ENCODE measurements around the gene ILF2.
"Not testable (repeated sequence)": the region's sequence is repeated elsewhere in the genome, so short reads cannot be mapped to it uniquely, and the experiment has no call there.

The ILF2 gene

DNA sequence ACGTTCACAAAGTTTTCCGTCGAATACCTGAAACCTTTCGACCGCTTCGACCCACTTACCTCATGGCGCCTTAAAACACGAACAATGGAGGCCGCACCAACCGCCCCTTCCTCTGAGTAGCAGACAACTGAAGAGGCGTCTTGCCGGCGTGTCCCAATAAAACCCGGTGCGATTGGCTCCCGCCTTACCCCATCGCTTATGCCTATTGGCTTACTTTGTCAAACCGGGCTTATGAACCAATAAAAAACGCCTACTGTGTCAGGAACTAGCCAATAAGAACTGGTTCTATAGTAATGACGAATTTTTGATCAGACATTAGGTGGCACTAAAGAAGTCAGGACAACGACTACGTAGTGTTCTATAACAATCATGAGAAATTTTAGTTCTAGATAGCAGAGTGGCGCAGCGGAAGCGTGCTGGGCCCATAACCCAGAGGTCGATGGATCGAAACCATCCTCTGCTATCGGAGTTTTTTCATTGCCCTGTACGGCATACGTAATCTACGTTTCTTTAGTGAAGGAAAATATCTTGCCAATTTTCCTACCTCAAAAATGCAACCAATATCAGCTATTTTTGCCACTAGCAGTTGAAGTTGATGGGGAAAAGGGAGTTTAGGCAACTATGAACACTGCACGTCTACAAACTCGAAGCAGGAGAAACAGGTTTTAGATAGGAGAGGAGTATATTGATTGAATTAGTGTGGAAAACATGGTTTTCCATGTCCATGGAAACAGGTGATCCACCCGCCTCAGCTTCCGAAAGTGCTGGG lies at the start of gene ILF2:
Gene ILF2, minus strand, starts transcription at position 135 of the 769 bp plus-strand sequence. Its CDS starts 71 bp downstream, at position 64.
- DNase-seq = peak; percentile 94 to 96

DNA sequence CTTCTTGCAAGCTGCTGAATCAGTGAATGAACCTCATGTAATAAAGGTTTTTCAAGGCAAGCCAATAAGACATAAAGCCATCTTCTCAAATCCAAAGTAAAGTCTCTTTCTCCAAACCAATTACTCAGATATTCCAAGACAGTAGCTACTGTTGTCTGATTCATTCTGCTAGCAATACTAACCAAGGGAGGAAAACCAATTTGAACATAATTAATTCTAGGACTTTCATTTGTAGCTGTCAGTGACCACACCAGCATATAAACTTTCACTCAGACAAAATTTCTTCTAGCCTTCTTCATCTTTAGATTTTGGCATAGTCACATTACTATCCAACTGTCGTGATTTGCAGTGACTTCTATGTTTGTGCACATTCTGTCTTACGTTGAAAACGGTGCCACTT lies 46.5 kb upstream of the ILF2 start:
- no peak for DNase-seq

- DNase-seq = not testable (repeated sequence)
Measured at GRCh38 chr1:153716211-153716610, 45.4 kb upstream of the ILF2 start.

GRCh38 chr1:153711026-153711425 lies 40.2 kb upstream of the ILF2 start:
- no peak for DNase-seq

- DNase-seq = no peak
Measured at GRCh38 chr1:153705484-153705883, 34.7 kb upstream of the ILF2 start.

DNA sequence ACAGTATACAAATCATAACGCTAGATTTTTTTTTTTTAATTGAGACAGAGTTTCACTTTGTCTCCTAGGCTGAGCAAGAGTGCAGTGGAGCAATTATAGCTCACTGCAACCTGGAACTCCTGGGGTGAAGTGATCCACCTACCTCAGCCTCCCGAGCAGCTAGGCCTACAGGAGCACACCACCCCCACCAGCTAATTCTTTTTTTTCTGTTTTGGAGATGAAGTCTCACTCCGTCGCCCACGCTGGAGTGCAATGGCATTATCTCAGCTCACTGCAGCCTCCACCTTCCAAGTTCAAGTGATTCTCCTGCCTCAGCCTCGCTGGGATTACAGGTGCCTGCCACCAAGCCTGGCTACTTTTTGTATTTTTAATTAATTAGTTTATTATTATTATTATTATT lies 29.0 kb upstream of the ILF2 start:
- DNase-seq = no peak

DNA sequence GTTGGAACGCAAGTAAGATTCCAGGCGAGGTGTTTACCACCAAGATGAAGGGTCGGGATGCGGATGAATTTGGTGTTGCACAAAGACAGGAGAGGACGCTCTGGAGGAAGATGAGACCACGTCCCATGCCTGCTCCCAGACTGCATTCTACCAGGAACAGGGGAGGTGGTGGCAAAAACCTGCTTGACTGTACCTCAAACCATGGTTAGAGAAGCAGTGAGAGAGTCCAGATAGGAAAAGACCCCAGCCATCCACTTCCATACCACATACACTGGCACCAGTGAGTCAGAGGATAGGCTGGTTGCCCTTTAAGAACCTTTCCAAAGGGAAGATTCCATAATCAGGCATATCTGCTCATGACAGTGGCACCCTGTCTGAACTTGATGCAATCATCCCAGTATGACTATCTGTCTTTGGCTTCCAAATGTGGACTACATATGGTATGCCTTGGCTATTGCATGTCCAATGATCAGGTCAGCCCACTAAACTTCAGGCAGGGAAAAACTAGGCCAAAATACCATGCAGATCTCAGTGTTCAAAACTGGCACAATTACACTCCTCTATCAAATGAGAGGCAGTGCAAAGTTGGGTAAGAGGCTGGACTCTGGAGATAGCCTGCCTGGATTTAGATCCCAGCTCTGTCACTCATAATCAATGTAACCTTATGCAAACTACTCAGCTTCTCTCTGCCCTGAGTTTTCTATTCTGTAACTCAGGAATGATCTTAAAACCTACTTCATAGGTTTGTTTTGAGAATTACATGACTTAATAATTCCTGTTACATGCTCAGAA lies 28.3 kb upstream of the ILF2 start:
- DNase-seq = no peak

- no peak for DNase-seq
Measured at GRCh38 chr1:153698020-153698922, 27.5 kb upstream of the ILF2 start.

DNA sequence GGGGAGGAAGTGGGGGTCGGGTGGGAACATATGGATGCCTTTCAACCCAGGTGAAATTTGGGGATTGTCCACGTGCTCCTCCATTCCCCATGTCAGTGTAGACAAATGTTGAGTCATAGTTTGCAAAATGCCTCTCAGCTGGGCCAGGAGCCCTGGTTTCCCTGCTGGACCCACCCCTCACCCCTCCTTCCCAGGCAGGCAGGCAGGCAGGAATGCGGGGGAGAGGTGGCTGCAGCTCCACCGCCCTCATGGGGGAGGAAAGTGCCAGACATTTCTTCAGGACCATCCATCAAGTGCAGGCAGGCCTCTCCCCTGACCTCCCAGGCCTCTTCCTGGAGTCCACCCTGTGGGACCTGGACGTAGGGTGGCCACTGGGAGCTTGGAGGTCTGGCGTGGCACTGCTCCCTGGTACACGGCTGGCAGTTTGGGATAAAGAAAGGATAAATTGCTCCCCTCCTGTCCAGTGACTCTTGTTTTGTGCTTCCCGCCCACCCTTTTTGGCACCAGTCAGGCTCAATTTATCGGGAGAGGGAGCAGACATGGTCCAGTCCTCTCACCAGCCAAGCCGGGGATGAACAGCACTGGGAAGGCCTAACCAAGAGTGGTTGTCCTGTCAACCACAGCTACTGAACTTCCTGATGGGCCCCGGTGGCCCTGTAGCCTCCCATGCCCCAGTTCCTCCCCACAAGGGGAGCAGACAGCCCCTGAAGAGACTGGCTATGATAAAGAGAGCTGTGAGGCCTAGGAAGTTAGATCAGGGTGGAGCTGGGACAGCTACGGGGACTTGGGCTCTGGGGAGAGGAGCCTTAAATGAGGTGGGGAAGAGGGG lies 26.6 kb upstream of the ILF2 start:
- no peak for DNase-seq

DNA sequence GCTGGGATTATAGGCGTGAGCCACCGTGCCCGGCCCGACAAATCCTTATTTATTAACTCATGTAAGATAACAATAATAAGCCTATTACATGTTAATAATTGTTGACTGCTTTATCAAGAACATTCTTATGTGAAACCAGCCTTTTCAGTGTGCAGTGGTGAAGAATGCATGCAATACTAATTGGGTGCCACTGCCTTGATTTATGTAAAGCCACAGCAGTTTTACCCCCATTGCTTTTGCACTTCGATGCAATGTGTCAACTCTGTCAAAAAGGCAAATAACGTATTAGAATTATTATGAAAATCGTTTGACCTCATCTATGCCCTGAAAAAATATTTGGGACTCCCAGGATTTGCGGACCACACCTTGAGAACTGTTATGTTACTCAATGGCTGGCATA lies 25.9 kb upstream of the ILF2 start:
- DNase-seq = no peak

- no peak for DNase-seq
Measured at GRCh38 chr1:153693466-153693865, 22.7 kb upstream of the ILF2 start.

- DNase-seq = no peak
Measured at GRCh38 chr1:153688736-153689328, 18.0 kb upstream of the ILF2 start.

GRCh38 chr1:153688276-153688675 lies 17.5 kb upstream of the ILF2 start:
- DNase-seq = no peak

DNA sequence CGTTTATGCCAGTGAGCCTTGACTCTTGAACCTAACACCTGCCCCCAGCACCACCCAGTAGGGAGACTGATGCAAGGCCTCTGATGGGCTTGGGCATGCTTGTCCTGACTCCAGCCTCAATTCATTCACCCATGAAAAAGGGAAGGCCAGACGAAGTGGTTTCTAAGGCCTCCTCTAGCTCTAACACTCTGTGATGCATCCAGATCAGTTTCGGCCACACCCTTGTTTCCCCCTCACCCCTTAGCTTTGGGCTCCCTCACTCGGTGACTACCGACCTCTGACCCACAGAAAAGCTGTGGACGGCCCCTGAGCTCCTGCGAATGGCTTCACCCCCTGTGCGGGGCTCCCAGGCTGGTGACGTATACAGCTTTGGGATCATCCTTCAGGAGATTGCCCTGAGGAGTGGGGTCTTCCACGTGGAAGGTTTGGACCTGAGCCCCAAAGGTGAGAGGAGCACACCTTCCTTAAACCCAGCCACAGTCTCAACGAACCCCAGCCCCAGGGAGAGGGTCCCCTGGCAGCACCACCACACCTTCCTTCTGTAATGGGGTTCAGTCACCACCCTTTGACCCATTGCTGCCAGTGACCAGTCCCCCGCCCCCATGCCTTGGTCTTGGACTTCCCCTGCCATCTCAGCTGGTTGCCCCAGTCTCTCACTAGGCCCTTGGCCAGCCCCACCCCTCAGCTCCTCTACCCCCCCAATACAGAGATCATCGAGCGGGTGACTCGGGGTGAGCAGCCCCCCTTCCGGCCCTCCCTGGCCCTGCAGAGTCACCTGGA lies 16.7 kb upstream of the ILF2 start:
- no peak for DNase-seq

- no peak for DNase-seq
Measured at GRCh38 chr1:153685544-153686340, 14.9 kb upstream of the ILF2 start.

- DNase-seq = no peak
Measured at GRCh38 chr1:153684892-153685291, 14.1 kb upstream of the ILF2 start.

GRCh38 chr1:153683854-153684253 lies 13.1 kb upstream of the ILF2 start:
- DNase-seq = no peak

DNA sequence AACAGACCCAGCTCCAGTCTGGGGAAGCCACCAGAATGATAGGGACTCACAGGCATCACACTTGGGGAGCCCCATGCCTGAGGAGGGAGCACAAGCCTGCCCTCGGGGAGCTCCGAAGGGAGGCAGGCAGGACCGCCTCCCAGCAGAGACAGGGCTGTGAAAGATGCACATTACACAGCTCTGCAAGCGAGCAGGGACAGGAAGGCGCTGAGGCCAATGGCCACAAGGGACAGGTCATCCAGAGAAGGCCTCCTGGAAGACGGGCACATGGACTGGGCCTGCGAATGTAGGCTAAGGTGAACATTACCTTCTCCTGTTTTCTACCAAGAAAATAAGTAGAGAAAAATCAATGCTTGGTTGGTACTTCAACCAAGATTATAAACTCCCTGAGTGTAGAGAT lies 11.9 kb upstream of the ILF2 start:
- DNase-seq = no peak

DNA sequence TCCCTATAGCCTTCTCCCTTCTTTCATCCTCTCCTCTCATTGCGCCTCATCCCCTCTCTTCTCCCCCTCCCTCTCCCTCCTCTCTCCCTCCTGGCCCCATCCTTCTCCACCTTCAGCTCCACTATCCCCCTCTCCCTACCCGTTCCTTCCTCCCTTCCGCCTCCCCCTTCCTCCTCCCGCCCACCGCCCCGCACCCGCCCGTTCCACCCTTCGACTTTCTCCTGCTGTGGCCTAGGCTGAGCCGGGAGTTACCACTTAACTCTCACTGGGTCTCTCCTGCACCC lies 9.3 kb upstream of the ILF2 start:
- no peak for DNase-seq

GRCh38 chr1:153679337-153680119 lies 8.7 kb upstream of the ILF2 start:
- peak; percentile 44 to 47 for DNase-seq
